ENCODE measurements around the gene TGFB2. TPM values are rescaled to one million over a fixed set of nuclear protein-coding genes. Genes with fewer than 3 reads are reported as not detected.

Gene TGFB2
- total and polyA plus RNA-seq, 3 donors from 2014 or later: 2.4 to 4.5 (median 2.6) TPM

DNA sequence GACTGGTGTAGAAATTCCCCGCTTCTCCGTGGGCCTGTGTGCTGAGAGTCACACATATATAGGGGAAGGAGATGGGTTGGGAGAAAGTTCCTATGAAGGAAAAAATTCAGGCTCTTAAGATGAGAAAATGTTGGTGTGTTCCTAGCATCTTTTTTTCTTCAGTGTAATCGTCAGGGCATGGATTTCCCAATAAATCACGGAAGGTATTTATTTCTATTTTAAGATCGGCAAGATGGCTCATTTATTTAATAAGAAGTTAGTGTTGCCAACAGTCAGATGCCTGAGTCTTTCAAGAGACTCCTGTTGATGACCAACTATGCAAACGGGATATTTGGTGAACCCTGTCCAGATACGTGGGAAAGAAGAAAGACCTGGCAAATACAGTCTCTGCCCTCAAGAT, 58.2 kb downstream of the TGFB2 start:
- no peak overlapping the region for H3K27ac ChIP-seq
- no peak for DNase-seq
- no peak overlapping the region for H3K4me3 ChIP-seq
- intact Hi-C loops (cut with DNase I; ENCODE audit: low total_unique reads): no loop called here
- 81 to 86% methylated on average over 7 of the region's 7 CpGs for WGBS, 2 donors
- no peaks in the 10 kb centered on the region for H3K4me1 ChIP-seq
- no peak for TF ChIP-seq CTCF (IDR thresholded peaks at IDR 0.05)
- no peak for TF ChIP-seq POLR2A (IDR thresholded peaks at IDR 0.05)
- H3K36me3 ChIP-seq (ENCODE audit: low read depth, missing control alignments): no peaks in the 10 kb centered on the region
- H3K27me3 ChIP-seq: no peaks in the 10 kb centered on the region
- no peaks in the 10 kb centered on the region for H3K9me3 ChIP-seq

DNA sequence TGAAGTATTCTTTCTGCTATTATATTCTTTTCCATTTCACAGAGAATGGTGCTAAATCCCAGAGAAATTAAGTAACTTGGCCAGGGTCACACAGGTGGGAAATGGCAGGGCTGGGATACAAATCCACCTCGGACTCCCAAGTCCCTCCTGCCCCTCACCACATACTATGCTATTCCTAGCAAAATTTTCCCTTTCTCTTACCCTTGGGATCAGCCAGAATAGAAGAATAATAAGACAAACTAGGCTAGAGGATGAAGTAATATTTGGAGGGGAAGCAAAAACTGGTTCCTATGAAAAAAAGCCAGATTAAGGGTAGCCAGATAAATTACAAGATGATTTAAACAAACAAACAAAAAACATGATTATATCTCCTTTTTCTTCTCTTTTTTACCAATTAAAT, 62.5 kb downstream of the TGFB2 start:
- intact Hi-C loops (cut with DNase I; ENCODE audit: low total_unique reads): no loop called here
- Histone ChIP-seq H3K4me3 (no peak overlapping the region), H3K4me1 (no peaks in the 10 kb centered on the region), H3K27ac (no peak overlapping the region), H3K27me3 (no peaks in the 10 kb centered on the region), H3K9me3 (no peaks in the 10 kb centered on the region), H3K36me3 (ENCODE audit: low read depth, missing control alignments) (no peaks in the 10 kb centered on the region)
- WGBS, 2 donors: 72 to 84% methylated on average over 1 of the region's 1 CpG
- no peak for DNase-seq
- TF ChIP-seq POLR2A (IDR thresholded peaks at IDR 0.05) (no peak), CTCF (IDR thresholded peaks at IDR 0.05) (no peak)

DNA sequence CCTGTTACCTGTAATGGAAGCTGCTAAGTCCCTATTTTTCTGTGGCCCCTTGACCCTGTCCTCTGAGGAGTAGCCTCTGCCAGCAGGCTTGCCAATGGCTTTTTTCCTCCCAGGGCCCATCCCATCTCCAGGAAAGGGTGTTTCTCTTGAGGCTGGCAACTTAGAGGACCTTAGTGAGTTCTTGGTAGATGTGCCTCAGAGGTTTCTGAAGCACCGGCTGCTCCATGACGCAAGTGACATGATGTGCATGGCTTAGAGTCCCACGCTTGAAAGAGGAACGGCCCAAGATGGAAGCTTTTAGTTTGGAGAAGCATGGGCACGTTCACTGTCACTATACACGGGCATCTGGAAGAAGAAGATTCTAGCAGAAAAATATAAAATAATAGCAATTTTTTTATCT, 63.0 kb downstream of the TGFB2 start:
- no peaks in the 10 kb centered on the region for H3K36me3 ChIP-seq (ENCODE audit: low read depth, missing control alignments)
- H3K4me3 ChIP-seq: no peak overlapping the region
- intact Hi-C loops (cut with DNase I; ENCODE audit: low total_unique reads): no loop called here
- H3K4me1 ChIP-seq: no peaks in the 10 kb centered on the region
- no peak for DNase-seq
- H3K27me3 ChIP-seq: no peaks in the 10 kb centered on the region
- WGBS, 2 donors: 92 to 93% methylated on average over 6 of the region's 6 CpGs
- H3K9me3 ChIP-seq: no peaks in the 10 kb centered on the region
- H3K27ac ChIP-seq: no peak overlapping the region
- TF ChIP-seq POLR2A (IDR thresholded peaks at IDR 0.05) (no peak), CTCF (IDR thresholded peaks at IDR 0.05) (no peak)

DNA sequence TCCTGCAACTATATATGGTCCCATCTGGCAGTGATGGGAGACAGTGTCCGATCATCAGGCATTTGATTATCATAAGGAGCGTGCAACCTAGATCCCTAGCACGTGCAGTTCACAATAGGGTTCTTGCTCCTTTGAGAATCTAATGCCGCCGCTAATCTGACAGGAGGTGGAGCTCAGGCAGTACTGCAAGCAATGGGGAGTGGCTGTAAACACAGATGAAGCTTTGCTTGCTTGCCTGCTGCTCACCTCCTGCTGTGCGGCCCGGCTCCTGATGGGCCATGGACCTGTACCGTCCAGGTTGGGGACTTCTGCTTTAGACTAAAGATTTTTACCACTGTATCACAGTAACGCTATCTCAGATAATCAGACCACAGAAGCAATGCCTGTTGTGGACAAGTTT, 63.8 kb downstream of the TGFB2 start:
- no peak for DNase-seq
- Histone ChIP-seq H3K36me3 (ENCODE audit: low read depth, missing control alignments) (no peaks in the 10 kb centered on the region), H3K4me1 (no peaks in the 10 kb centered on the region), H3K4me3 (no peak overlapping the region), H3K9me3 (no peaks in the 10 kb centered on the region), H3K27me3 (no peaks in the 10 kb centered on the region), H3K27ac (no peak overlapping the region)
- WGBS, 2 donors: 82 to 92% methylated on average over 9 of the region's 9 CpGs
- intact Hi-C loops (cut with DNase I; ENCODE audit: low total_unique reads): no loop called here
- no peak for TF ChIP-seq CTCF (IDR thresholded peaks at IDR 0.05)
- TF ChIP-seq POLR2A (IDR thresholded peaks at IDR 0.05): no peak

DNA sequence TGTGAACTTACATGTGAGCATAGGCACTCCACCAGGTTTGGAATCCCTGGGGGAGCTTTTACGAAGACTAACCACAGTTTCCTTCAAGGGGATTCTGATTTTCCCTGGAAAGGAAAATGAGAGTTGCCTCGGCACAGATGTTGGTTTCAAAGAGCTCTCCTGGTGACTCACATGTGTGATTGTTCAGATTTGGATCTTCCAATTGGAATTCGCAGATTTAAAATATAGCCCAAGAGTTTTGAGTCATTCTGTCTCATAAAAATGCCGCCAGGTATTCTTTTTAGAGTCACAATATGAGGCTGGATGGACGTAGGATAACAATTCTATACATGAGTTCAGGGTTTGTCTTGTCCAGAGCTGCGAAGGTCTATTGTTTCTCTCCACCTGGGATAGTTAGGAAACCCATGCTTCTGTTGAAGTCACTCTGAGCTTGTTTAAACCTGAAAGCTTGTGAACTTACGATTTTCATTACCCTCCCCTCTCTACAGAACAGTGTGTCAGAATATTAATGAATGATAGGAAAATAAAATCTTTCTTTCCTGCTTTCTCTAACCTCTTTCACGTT, 64.9 kb downstream of the TGFB2 start:
- no peaks in the 10 kb centered on the region for H3K27me3 ChIP-seq
- no peak for DNase-seq
- no peaks in the 10 kb centered on the region for H3K36me3 ChIP-seq (ENCODE audit: low read depth, missing control alignments)
- no peak for TF ChIP-seq POLR2A (IDR thresholded peaks at IDR 0.05)
- TF ChIP-seq CTCF (IDR thresholded peaks at IDR 0.05): no peak
- no peaks in the 10 kb centered on the region for H3K9me3 ChIP-seq
- H3K4me3 ChIP-seq: no peak overlapping the region
- no peak overlapping the region for H3K27ac ChIP-seq
- WGBS, 2 donors: 94% methylated on average over 8 of the region's 8 CpGs
- no peaks in the 10 kb centered on the region for H3K4me1 ChIP-seq
- intact Hi-C loops (cut with DNase I; ENCODE audit: low total_unique reads): no loop called here
